Psoas muscle (tissue), 8 donors: Measurements from ENCODE around the gene MCM7. TPM values are rescaled to one million over a fixed set of nuclear protein-coding genes. Genes with fewer than 3 reads are reported as not detected.

Experiments
- ATAC-seq, 4 donors: fragments of 200-7000 bp; cut with Tn5 transposase; one replicate each; pipeline ENCODE4 v1.9.1; 2020; ENCODE audit warnings: moderate library complexity in 3 of 4, mild to moderate bottlenecking in 2 of 4
- DNase-seq, 2 donors: peaks; one replicate each; pipeline ENCODE4 v3.0.0-alpha.2; 2020
- H3K27ac ChIP-seq: fragments of 200-600 bp; one replicate; pipeline ENCODE4 v1.8.0; 2022
- H3K27me3 ChIP-seq, 3 donors: fragments of 200-600 bp in 1 of 3; one replicate each; pipeline versions ENCODE4 v1.6.1 to v1.8.0; 2013 to 2022; ENCODE audit warnings: low read length in 2 of 3, mild to moderate bottlenecking in 2 of 3, moderate library complexity in 1 of 3; ENCODE audit not compliant: insufficient read depth in 3 of 3
- H3K36me3 ChIP-seq, 2 donors: fragments of 200-600 bp in 1 of 2; one replicate each; pipeline versions ENCODE4 v1.6.1 to v1.8.0; 2013 to 2022; ENCODE audit warnings: low read depth in 1 of 2, mild to moderate bottlenecking in 1 of 2, moderate library complexity in 1 of 2; ENCODE audit not compliant: insufficient read depth in 1 of 2
- H3K4me1 ChIP-seq: fragments of 200-600 bp; one replicate; pipeline ENCODE4 v1.8.0; 2022
- H3K4me3 ChIP-seq: fragments of 200-600 bp; one replicate; pipeline ENCODE4 v1.8.0; 2022; ENCODE audit warnings: mild to moderate bottlenecking
- H3K9me3 ChIP-seq: fragments of 200-600 bp; one replicate; pipeline ENCODE4 v1.8.0; 2022
- CTCF ChIP-seq: fragments of 200-600 bp; IDR thresholded peaks from one replicate; pipeline ENCODE4 v1.8.0; 2022; ENCODE audit warnings: antibody characterized with exemption
- WGBS, 3 donors: extraction: QIAGEN DNeasy Blood & Tissue Kit; methylation state at CpG; one replicate each; pipeline versions ENCODE4 v1.1.6 to v1.1.7; 2013; 5-methylcytosine and 5-hydroxymethylcytosine counted together
- intact Hi-C, 2 donors: fragments of 100-400 bp; cut with DNase I; formaldehyde crosslinking; loops; one replicate each; pipeline versions ENCODE4 v1.11.0 to v1.14.2; 2022
- polyA plus RNA-seq, 3 donors: library from polyadenylated mRNA; stranded (reverse); fragments of 200-250 nt; gene quantifications; one replicate each; pipeline ENCODE4 v1.2.3, GENCODE V29; 2013
- total RNA-seq, 4 donors: library from RNA; stranded (reverse); fragmentation: NEBNext Ultra II Directional in 2 of 4; extraction: Animal tissue kit (Norgen Biotek cat#: 25700) in 2 of 4; gene quantifications; one replicate each; pipeline versions ENCODE4 v1.2.1 to v1.2.4, GENCODE V29; 2021 to 2023
- donor health status: healthy with polysubstance abuse.
- donor health status: DM: no; HTN: no; CAD: no; lungs with moderate emphysema.
- donor health status: Bipolar disorder and iron deficiency.
- donor health status: healthy.
- donor health status: DM: yes; HTN: yes; CAD: no.
- donor health status: DM: no; HTN: no; CAD: no.
- donor health status: DM: no; HTN: no; CAD: no.
- donor health status: DM: yes; HTN: yes; CAD: no.

Gene MCM7
- total and polyA plus RNA-seq, 7 donors, result 24.6 to 40.6 (median 33.3) TPM

- Histone ChIP-seq H3K4me1 (peaks cover 8% of the 10 kb centered on the region), H3K36me3 (peaks cover 0 to 72% of the 10 kb centered on the region in 2 donors), H3K4me3 (no peak overlapping the region), H3K27ac (no peak overlapping the region), H3K9me3 (no peaks in the 10 kb centered on the region), H3K27me3 (no peaks in the 10 kb centered on the region)
- WGBS, 3 donors, result 87 to 92% (median 91%) methylated on average over 4 of the region's 4 CpGs
- no peak for DNase-seq
- ATAC-seq, result no peak
- intact Hi-C loops, result no loop called here
- no peak for TF ChIP-seq CTCF
These were observed 4.3 kb upstream of the MCM7 start for GRCh38 chr7:100105534-100105933.

GRCh38 chr7:100102950-100103840 lies 2.0 kb upstream of the MCM7 start:
- H3K27me3 ChIP-seq, result no peaks in the 10 kb centered on the region
- 84 to 88% (median 88%) methylated on average over 17 of the region's 17 CpGs for WGBS, 3 donors
- TF ChIP-seq CTCF, result no peak
- H3K4me1 ChIP-seq, result peaks cover 18% of the 10 kb centered on the region
- H3K36me3 ChIP-seq, result peaks cover 4 to 65% of the 10 kb centered on the region in 2 donors
- no peak overlapping the region for H3K4me3 ChIP-seq
- H3K9me3 ChIP-seq, result no peaks in the 10 kb centered on the region
- DNase-seq (no peak), ATAC-seq (no peak)
- intact Hi-C loops, result no loop called here
- no peak overlapping the region for H3K27ac ChIP-seq

- TF ChIP-seq CTCF, result no peak
- Histone ChIP-seq H3K4me3 (peak overlapping the region; percentile 77), H3K27ac (peak overlapping the region; percentile 90), H3K36me3 (peaks cover 9 to 68% of the 10 kb centered on the region in 2 donors), H3K9me3 (no peaks in the 10 kb centered on the region), H3K4me1 (peaks cover 18% of the 10 kb centered on the region), H3K27me3 (no peaks in the 10 kb centered on the region)
- 0 to 1% (median 1%) methylated on average over 55 to 61 of the region's 61 CpGs for WGBS, 3 donors
- ATAC-seq, result peak; percentile 90 to 93 (median 92)
- DNase-seq, result peak; percentile 95 to 97
- intact Hi-C loops, result loop anchor here in 1 of 2 donors (1.0 to 2.0 kb wide), 2 partner anchors 19 to 52 kb away; partner anchors contain the start of genes CNPY4, TAF6 and ZSCAN21
These were observed 679 bp downstream of the MCM7 start for GRCh38 chr7:100100420-100101015.

DNA sequence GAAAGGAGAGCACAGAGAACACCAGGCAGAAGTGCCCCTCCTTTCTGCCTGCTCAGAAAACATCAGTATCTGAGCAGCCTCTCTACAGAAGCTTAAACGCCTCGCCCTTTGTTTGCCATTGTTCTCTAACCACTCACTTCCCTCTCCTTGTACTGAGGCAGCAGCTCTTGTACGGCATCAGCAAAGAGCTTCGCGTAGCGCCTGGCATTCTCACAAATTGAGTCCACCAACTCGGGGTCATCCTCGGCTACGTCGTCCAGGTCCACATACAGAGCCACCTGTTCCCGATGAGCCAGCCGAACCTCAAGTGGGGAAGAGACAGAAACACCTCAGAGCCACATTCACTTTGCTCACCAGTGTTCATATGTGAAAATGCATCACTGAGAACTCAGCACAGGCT lies 1.7 kb downstream of the MCM7 start:
- peak overlapping the region; percentile 77 for H3K4me3 ChIP-seq
- peak overlapping the region; percentile 90 for H3K27ac ChIP-seq
- H3K36me3 ChIP-seq, result peaks cover 9 to 68% of the 10 kb centered on the region in 2 donors
- peaks cover 18% of the 10 kb centered on the region for H3K4me1 ChIP-seq
- intact Hi-C loops, result no loop called here
- no peaks in the 10 kb centered on the region for H3K27me3 ChIP-seq
- TF ChIP-seq CTCF, result no peak
- no peak for ATAC-seq
- 58 to 65% (median 65%) methylated on average over 12 of the region's 12 CpGs for WGBS, 3 donors
- DNase-seq, result no peak
- no peaks in the 10 kb centered on the region for H3K9me3 ChIP-seq
